B cell (primary cell): Measurements from ENCODE around the gene RBP4. TPM values are rescaled to one million over a fixed set of nuclear protein-coding genes. Genes with fewer than 3 reads are reported as not detected.

Experiments used
- ATAC-seq: fragments of 200-7000 bp; cut with Tn5 transposase; one replicate; pipeline ENCODE4 v1.10.0; 2021; ENCODE audit warnings: low read depth, mild to moderate bottlenecking, moderate number of reproducible peaks, moderate library complexity
- CTCF ChIA-PET: fragments of 350-600 bp; sonication (Branson Sonifier 250); formaldehyde crosslinking; loops from one replicate; lab custom pipeline; 2021; ENCODE audit warnings: antibody characterized with exemption, inconsistent platforms; lab: Charles Lee
- POLR2A ChIA-PET: fragments of 350-600 bp; sonication (Branson Sonifier 250); formaldehyde crosslinking; loops from one replicate; lab custom pipeline; 2021; ENCODE audit warnings: antibody characterized with exemption; lab: Charles Lee
- DNase-seq: peaks from one replicate; pipeline ENCODE4 v3.0.0; 2013
- H2AFZ ChIP-seq: 2 replicates; pipeline ENCODE4 v1.6.1; 2012; ENCODE audit warnings: mild to moderate bottlenecking, low read depth, low read length; ENCODE audit not compliant: insufficient read depth, poor library complexity, severe bottlenecking
- H3K27ac ChIP-seq, 2 donors: 1 replicate in 1 of 2; 2 replicates in 1 of 2; pipeline ENCODE4 v1.5.1; 2012 to 2013; ENCODE audit warnings: low read length in 2 of 2, mild to moderate bottlenecking in 2 of 2, moderate library complexity in 1 of 2
- H3K27me3 ChIP-seq, 4 experiments: fragments of 200-600 bp in 1 of 4; sonication (generic) in 1 of 4; replicated peaks in 1 of 4; 1 replicate in 2 of 4; 2 replicates in 2 of 4; pipeline versions ENCODE4 v1.6.1 to v1.7.0; 2013 to 2016; ENCODE audit warnings: low read length in 3 of 4, mild to moderate bottlenecking in 2 of 4, mixed read lengths in 1 of 4, moderate library complexity in 1 of 4; ENCODE audit not compliant: insufficient read depth in 4 of 4, control insufficient read depth in 3 of 4; ENCODE audit errors: control extremely low read depth in 1 of 4
- H3K36me3 ChIP-seq, 2 experiments: replicated peaks in 1 of 2; 1 replicate in 1 of 2; 2 replicates in 1 of 2; pipeline versions ENCODE4 v1.6.1 to v1.7.1; 2013; ENCODE audit warnings: low read length in 1 of 2; ENCODE audit not compliant: insufficient read depth in 2 of 2, control insufficient read depth in 1 of 2; ENCODE audit errors: control extremely low read depth in 1 of 2, extremely low read depth in 1 of 2
- H3K4me1 ChIP-seq, 2 donors: fragments of 200-600 bp in 1 of 2; sonication (generic) in 1 of 2; 1 replicate in 1 of 2; 2 replicates in 1 of 2; pipeline versions ENCODE4 v1.5.1 to v1.6.1; 2013 to 2017; ENCODE audit warnings: low read length in 2 of 2; ENCODE audit not compliant: control insufficient read depth in 2 of 2, insufficient read depth in 2 of 2
- H3K4me2 ChIP-seq: replicated peaks from 2 replicates; pipeline ENCODE3; 2012; ENCODE audit warnings: mild to moderate bottlenecking, low read depth, low read length; ENCODE audit not compliant: poor library complexity, severe bottlenecking
- H3K4me3 ChIP-seq, 5 experiments: fragments of 200-600 bp in 1 of 5; sonication (generic) in 1 of 5; 1 replicate in 3 of 5; 2 replicates in 2 of 5; pipeline versions ENCODE4 v1.5.1 to v1.7.0; 2011 to 2016; ENCODE audit warnings: low read length in 4 of 5, mild to moderate bottlenecking in 4 of 5, low read depth in 2 of 5, control low read depth in 1 of 5, moderate library complexity in 1 of 5; ENCODE audit not compliant: insufficient read depth in 1 of 5; ENCODE audit errors: control extremely low read depth in 1 of 5, extremely low read depth in 1 of 5
- H3K79me2 ChIP-seq: fragments of 200-600 bp; sonication (generic); one replicate; pipeline ENCODE4 v1.6.0; 2016; ENCODE audit warnings: low read length; ENCODE audit not compliant: control insufficient read depth, insufficient read depth
- H3K9ac ChIP-seq: fragments of 200-600 bp; sonication (generic); 2 replicates; pipeline ENCODE4 v1.6.1; 2017; ENCODE audit warnings: mild to moderate bottlenecking, low read length, moderate library complexity
- H3K9me3 ChIP-seq, 3 donors: one replicate each; pipeline versions ENCODE4 v1.6.1 to v1.7.1; 2013; ENCODE audit warnings: low read length in 2 of 3; ENCODE audit not compliant: control insufficient read depth in 2 of 3, insufficient read depth in 1 of 3; ENCODE audit errors: control extremely low read depth in 1 of 3
- H4K20me1 ChIP-seq: 2 replicates; pipeline ENCODE4 v1.6.0; 2012; ENCODE audit warnings: mild to moderate bottlenecking, low read length; ENCODE audit not compliant: insufficient read depth, control insufficient read depth, poor library complexity, severe bottlenecking
- H3K27ac Mint-ChIP-seq: one replicate; pipeline ENCODE4 v1.8.0; 2021; ENCODE audit warnings: mixed read lengths
- H3K27me3 Mint-ChIP-seq: one replicate; pipeline ENCODE4 v1.8.0; 2021; ENCODE audit warnings: mixed read lengths
- H3K4me1 Mint-ChIP-seq: one replicate; pipeline ENCODE4 v1.8.0; 2021; ENCODE audit warnings: mixed read lengths
- H3K4me3 Mint-ChIP-seq: one replicate; pipeline ENCODE4 v1.8.0; 2021; ENCODE audit warnings: mixed read lengths
- H3K9me3 Mint-ChIP-seq: one replicate; pipeline ENCODE4 v1.8.0; 2022; ENCODE audit warnings: mixed read lengths; ENCODE audit not compliant: insufficient read depth
- EZH2 ChIP-seq: IDR thresholded peaks from 2 replicates; pipeline ENCODE4 v1.6.1; 2012; ENCODE audit warnings: borderline replicate concordance, low read depth, mild to moderate bottlenecking, moderate library complexity, low read length; ENCODE audit not compliant: insufficient read depth, poor library complexity, severe bottlenecking
- WGBS: methylation state at CpG from one replicate; pipeline ENCODE4 v1.1.5; 2013; ENCODE audit warnings: missing lambda C conversion rate; ENCODE audit not compliant: insufficient coverage; 5-methylcytosine and 5-hydroxymethylcytosine counted together
- intact Hi-C: fragments of 100-400 bp; cut with micrococcal nuclease; formaldehyde crosslinking; loops from one replicate; pipeline ENCODE4 v1.10.0; 2022
- polyA plus RNA-seq: library from polyadenylated mRNA; depleted of rRNA; stranded (reverse); fragments of >200 nt; gene quantifications from 2 replicates; pipeline ENCODE4 v1.2.3, GENCODE V29; 2012
- total RNA-seq, 2 donors: library from RNA; stranded (reverse); fragments of 120-200 nt in 1 of 2; gene quantifications; 1 replicate in 1 of 2; 2 replicates in 1 of 2; pipeline versions ENCODE4 v1.2.3 to v1.2.4, GENCODE V29; 2013 to 2022
- TF ChIP-seq, protein P1 (sequence below): fragments of 200-600 bp; IDR thresholded peaks from one replicate; pipeline ENCODE4 v1.8.0; 2022; ENCODE audit warnings: antibody characterized with exemption, mild to moderate bottlenecking

Gene RBP4
- total and polyA plus RNA-seq, 2 donors (not counting 1 experiment from before 2014, with no cell fraction given): not detected

DNA sequence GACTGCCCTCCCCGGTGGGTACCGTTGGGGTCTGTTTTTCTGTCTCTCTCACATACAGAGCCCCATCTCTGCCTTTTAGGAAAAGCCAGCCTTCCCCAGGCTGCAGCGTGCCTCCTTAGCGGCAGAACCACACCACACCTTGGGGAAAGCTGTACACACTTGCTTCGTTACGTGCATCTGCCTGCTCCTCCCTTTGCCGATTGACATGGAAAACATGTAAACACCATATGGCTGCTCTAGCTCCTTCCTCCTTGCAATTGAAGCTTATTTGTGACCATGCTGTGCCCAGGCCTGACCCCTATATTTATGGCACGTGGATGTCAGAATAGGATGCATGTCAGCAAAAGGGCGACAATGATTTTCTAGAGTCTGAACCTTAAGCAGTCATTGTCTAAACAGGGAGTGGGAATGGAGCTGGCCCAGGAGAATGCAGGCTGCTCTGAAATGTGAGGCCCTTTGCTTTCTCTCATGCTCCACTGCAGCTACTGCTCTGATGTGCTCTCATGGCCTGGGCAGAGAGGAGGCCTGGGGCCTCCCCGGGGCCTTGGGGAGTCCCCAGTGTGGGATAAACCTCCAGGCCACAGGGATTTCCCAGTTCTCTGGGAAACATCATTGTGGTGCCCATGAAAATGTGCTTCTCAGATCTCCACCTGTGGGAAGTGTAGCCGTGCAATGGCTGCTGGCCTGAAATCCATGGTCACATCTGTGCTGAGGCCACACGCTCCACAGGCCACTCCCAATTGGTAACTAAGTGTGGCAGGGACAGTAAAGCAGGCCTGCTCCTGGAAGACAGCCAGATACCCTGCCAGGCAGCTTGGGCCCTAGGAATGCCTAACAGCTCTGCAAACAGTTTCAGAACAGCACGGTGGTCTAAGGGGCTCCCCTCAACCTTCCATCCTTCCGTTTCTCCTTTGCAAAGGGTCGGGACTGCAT is 29.9 kb upstream of the RBP4 start:
- TF ChIP-seq, protein P1, sequence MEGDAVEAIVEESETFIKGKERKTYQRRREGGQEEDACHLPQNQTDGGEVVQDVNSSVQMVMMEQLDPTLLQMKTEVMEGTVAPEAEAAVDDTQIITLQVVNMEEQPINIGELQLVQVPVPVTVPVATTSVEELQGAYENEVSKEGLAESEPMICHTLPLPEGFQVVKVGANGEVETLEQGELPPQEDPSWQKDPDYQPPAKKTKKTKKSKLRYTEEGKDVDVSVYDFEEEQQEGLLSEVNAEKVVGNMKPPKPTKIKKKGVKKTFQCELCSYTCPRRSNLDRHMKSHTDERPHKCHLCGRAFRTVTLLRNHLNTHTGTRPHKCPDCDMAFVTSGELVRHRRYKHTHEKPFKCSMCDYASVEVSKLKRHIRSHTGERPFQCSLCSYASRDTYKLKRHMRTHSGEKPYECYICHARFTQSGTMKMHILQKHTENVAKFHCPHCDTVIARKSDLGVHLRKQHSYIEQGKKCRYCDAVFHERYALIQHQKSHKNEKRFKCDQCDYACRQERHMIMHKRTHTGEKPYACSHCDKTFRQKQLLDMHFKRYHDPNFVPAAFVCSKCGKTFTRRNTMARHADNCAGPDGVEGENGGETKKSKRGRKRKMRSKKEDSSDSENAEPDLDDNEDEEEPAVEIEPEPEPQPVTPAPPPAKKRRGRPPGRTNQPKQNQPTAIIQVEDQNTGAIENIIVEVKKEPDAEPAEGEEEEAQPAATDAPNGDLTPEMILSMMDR: no peak
- no peak for TF ChIP-seq EZH2
- no peaks in the 10 kb centered on the region for H4K20me1 ChIP-seq
- no peak overlapping the region for H2AFZ ChIP-seq
- Mint-ChIP-seq H3K4me1 (no peaks in the 10 kb centered on the region), H3K9me3 (no peaks in the 10 kb centered on the region), H3K27ac (no peak overlapping the region), H3K27me3 (peaks cover 26% of the 10 kb centered on the region), H3K4me3 (no peak overlapping the region)
- ATAC-seq: no peak
- H3K4me2 ChIP-seq: no peak overlapping the region
- WGBS: 91% methylated on average over 15 of the region's 15 CpGs
- no peaks in the 10 kb centered on the region for H3K9me3 ChIP-seq
- no peaks in the 10 kb centered on the region for H3K4me1 ChIP-seq
- CTCF ChIA-PET: no interaction called here
- POLR2A ChIA-PET: no interaction called here
- H3K79me2 ChIP-seq: no peaks in the 10 kb centered on the region
- peaks cover 0 to 3% (median 0%) of the 10 kb centered on the region in 4 experiments for H3K27me3 ChIP-seq
- no peak overlapping the region for H3K4me3 ChIP-seq
- H3K36me3 ChIP-seq: no peaks in the 10 kb centered on the region
- H3K27ac ChIP-seq: no peak overlapping the region
- DNase-seq: no peak
- H3K9ac ChIP-seq: no peak overlapping the region
- intact Hi-C loops: no loop called here

DNA sequence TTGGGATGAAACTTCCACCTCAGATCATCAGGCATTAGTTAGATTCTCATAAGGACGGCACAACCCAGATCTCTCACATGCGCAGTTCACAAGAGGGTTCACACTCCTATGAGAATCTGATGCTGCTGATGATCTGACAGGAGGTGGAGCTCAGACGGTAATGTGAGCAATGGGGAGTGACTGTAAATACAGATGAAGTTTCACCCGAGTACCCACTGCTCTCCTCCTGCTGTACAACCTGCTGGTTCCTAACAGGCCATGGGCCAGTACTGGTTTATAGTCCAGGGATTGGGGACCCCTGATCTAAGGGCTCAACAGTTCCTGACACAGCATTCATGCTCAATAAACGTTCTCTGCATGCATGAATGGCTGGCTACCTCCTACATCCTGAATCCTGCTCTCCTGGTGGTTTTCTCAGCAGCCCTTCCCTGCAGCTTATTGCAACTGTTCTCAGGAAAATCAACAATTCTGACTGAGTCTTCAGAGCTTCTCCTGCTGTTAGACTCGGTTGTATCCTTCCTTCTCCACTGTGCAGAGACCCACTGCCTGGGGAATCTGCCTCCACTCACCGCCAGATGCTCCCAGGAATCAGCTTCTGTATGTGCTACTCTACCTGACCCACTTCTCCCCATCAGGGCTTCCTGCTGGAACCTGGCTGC is 28.7 kb upstream of the RBP4 start:
- H4K20me1 ChIP-seq: no peaks in the 10 kb centered on the region
- DNase-seq: no peak
- ChIA-PET CTCF (no interaction called here), POLR2A (no interaction called here)
- no peak overlapping the region for H3K9ac ChIP-seq
- no peaks in the 10 kb centered on the region for H3K36me3 ChIP-seq
- peaks cover 0 to 3% (median 1%) of the 10 kb centered on the region in 4 experiments for H3K27me3 ChIP-seq
- no peak overlapping the region for H3K4me2 ChIP-seq
- H3K79me2 ChIP-seq: no peaks in the 10 kb centered on the region
- H3K27ac ChIP-seq: no peak overlapping the region
- no peaks in the 10 kb centered on the region for H3K9me3 ChIP-seq
- no peak for ATAC-seq
- peaks cover 35% of the 10 kb centered on the region for H3K27me3 Mint-ChIP-seq
- WGBS: 90% methylated on average over 6 of the region's 7 CpGs
- intact Hi-C loops: no loop called here
- H3K4me1 ChIP-seq: no peaks in the 10 kb centered on the region
- no peaks in the 10 kb centered on the region for H3K9me3 Mint-ChIP-seq
- no peak overlapping the region for H3K27ac Mint-ChIP-seq
- no peak for TF ChIP-seq EZH2
- TF ChIP-seq, protein P1: no peak
- no peak overlapping the region for H3K4me3 ChIP-seq
- H3K4me1 Mint-ChIP-seq: no peaks in the 10 kb centered on the region
- H2AFZ ChIP-seq: no peak overlapping the region
- no peak overlapping the region for H3K4me3 Mint-ChIP-seq
